Mucosa of stomach (tissue), 1 donor: ENCODE measurements around the gene IGFALS.

Source experiments
- H3K27me3 ChIP-seq: one replicate; pipeline ENCODE4 v1.7.0; 2013; ENCODE audit warnings: mild to moderate bottlenecking, low read length; ENCODE audit not compliant: control insufficient read depth, insufficient read depth
- H3K36me3 ChIP-seq: one replicate; pipeline ENCODE4 v1.7.0; 2013; ENCODE audit warnings: low read length; ENCODE audit not compliant: control insufficient read depth, insufficient read depth
- H3K4me1 ChIP-seq: one replicate; pipeline ENCODE4 v1.7.0; 2013; ENCODE audit warnings: mild to moderate bottlenecking, low read length; ENCODE audit not compliant: control insufficient read depth, insufficient read depth
- H3K4me3 ChIP-seq: one replicate; pipeline ENCODE4 v1.7.0; 2013; ENCODE audit warnings: low read length
- H3K9ac ChIP-seq: one replicate; pipeline ENCODE4 v1.7.0; 2013; ENCODE audit warnings: mild to moderate bottlenecking, low read length, moderate library complexity
- H3K9me3 ChIP-seq: one replicate; pipeline ENCODE4 v1.7.0; 2013; ENCODE audit warnings: mild to moderate bottlenecking, low read length, moderate library complexity; ENCODE audit not compliant: control insufficient read depth
- donor health status: Pancreatic carcinoma.

The IGFALS gene

DNA sequence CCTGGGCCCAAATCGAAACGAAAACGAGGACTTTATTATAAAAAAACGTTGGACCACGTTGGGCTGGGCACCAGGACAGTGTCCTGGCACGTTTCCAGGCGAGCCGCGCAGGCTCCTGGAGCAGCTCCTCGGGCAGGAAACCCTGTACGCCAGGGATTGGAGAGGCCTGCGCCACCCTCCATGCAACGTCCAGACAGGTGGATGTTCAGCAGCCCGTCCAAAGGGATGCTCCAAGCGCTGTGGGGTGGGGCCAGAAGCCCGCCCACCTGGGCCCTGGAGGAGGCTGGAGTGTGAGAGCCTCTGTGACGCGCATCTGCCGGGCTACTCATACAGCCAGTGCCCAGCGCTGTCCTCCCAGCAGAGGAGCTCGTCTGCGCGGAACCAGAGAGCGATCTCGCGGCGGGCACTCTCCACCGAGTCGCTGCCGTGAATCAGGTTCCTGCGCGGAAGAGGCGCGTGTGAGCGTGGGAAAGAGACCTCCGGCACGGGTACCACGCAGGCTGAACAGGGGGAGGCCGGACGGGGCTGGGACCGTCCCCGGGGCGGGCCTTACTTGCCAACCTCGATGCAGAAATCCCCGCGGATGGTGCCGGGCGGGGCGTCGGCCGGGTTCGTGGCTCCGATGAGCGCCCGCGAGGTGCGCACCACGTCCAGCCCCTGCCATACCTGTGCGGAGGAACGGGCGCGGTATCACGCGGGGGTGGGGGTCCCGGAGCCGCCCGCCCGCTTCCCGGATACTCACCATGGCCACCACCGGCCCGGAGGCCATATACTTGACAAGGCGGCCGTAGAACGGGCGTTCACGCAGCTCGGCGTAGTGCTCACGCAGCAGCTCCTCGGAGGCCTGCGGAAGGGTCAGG lies 22.9 kb downstream of the IGFALS start:
- Histone ChIP-seq H3K9me3 (no peaks in the 10 kb centered on the region), H3K4me3 (peak overlapping the region; percentile 31), H3K27me3 (no peaks in the 10 kb centered on the region), H3K9ac (peak overlapping the region; percentile 68), H3K4me1 (peaks cover 27% of the 10 kb centered on the region), H3K36me3 (no peaks in the 10 kb centered on the region)

DNA sequence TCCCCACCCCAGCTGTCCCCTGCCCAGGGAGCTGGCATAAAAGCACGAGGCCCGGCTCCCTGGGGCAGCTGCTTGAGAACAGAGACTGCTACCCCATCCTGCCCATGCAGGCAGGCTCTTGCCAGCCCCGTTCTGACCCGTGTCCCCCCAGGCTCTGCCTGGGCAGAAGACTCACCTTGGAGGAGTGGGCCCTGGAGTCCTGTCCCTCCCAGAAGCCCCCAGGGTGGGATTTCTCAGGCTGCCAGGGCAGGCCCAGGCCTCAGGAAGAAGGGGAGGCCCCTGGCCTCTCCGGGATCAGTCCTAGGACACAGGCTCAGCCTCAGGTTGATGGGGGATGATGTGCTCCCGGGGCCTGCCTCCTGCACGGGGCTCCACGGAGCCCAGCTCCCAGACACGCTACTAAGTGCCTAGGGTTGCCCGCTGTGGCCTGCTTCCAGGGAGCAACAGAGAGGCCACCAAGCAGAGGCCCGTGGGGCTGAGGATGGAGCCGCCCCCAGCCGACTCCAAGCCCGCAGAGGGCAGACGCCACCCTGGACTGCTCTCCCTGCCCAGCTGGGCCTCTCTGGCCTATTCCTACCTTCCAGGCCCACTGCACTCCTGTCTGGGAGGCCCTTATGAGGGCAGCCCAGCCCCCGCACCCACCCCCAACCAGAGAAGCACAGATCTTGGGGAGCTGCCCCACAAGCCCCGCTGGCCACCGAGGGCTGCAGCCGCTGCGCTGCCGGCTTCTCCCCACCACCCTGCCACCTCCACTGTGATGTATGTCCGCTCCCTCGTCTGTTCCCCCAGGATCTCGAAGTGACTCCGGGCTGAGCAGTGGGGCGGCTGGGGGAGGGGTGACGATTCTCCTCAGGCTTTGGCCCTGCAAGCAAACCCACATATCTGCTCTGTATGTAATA lies 23.9 kb downstream of the IGFALS start:
- Histone ChIP-seq H3K4me1 (peaks cover 26% of the 10 kb centered on the region), H3K27me3 (no peaks in the 10 kb centered on the region), H3K4me3 (no peak overlapping the region), H3K36me3 (no peaks in the 10 kb centered on the region), H3K9ac (no peak overlapping the region), H3K9me3 (no peaks in the 10 kb centered on the region)

DNA sequence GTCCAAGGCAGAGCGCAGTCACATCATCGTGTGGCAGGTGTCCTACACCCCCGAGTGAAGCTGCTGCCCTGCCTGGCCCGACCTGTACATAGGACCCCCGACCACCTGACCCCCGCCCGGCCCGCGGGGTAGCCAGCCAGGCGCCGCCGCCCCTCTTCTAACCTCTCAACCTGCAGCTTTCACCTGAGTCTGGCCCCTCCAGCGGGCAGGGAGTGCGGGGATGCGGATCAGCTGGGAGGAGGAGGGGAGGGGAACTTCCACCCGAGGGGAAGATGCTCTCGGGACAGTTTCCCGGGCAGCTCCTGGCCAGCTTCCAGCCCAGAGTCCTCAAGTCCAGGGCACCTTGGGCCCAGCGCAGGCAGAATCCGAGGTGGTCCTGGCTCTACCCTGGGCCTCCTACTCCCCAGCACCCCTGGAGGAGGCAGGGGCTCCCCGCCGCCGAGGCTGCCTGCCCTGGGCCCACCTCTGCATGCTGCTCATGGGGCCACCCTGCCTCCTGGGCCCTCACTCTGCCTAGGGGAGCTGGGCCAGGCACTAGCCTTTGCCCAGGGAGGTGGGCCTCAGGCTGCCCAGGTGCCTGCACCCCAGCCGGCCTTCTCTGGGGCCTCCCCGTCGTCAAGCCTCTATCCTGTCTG lies 24.6 kb downstream of the IGFALS start:
- Histone ChIP-seq H3K4me1 (peaks cover 18% of the 10 kb centered on the region), H3K4me3 (no peak overlapping the region), H3K27me3 (no peaks in the 10 kb centered on the region), H3K9me3 (no peaks in the 10 kb centered on the region), H3K9ac (no peak overlapping the region), H3K36me3 (no peaks in the 10 kb centered on the region)

DNA sequence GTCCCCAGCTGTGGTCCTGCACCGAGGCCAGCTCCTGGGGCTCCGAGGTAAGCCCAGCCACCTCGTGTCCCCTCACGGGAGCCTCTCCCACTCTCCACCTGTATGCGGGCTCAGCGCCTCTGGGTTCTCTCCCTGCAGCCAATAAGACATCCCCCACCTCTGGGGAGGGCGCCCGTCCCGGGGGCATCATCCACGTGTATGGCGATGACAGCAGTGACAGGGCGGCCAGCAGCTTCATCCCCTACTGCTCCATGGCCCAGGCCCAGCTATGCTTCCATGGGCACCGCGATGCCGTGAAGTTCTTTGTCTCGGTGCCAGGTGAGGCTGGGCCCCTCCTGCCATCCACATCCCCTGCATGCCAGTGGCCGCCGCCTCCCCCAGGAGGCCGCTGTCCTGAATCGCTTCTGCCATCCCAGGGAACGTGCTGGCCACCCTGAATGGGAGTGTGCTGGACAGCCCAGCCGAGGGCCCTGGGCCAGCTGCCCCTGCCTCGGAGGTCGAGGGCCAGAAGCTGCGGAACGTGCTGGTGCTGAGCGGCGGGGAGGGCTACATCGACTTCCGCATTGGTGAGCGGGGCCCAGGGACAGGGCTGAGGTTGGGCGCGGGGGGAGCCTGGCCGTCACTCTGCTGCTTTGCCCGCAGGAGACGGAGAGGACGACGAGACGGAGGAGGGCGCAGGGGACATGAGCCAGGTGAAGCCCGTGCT lies 25.3 kb downstream of the IGFALS start:
- no peaks in the 10 kb centered on the region for H3K27me3 ChIP-seq
- H3K4me3 ChIP-seq, result no peak overlapping the region
- peaks cover 16% of the 10 kb centered on the region for H3K4me1 ChIP-seq
- H3K36me3 ChIP-seq, result no peaks in the 10 kb centered on the region
- no peak overlapping the region for H3K9ac ChIP-seq
- no peaks in the 10 kb centered on the region for H3K9me3 ChIP-seq

DNA sequence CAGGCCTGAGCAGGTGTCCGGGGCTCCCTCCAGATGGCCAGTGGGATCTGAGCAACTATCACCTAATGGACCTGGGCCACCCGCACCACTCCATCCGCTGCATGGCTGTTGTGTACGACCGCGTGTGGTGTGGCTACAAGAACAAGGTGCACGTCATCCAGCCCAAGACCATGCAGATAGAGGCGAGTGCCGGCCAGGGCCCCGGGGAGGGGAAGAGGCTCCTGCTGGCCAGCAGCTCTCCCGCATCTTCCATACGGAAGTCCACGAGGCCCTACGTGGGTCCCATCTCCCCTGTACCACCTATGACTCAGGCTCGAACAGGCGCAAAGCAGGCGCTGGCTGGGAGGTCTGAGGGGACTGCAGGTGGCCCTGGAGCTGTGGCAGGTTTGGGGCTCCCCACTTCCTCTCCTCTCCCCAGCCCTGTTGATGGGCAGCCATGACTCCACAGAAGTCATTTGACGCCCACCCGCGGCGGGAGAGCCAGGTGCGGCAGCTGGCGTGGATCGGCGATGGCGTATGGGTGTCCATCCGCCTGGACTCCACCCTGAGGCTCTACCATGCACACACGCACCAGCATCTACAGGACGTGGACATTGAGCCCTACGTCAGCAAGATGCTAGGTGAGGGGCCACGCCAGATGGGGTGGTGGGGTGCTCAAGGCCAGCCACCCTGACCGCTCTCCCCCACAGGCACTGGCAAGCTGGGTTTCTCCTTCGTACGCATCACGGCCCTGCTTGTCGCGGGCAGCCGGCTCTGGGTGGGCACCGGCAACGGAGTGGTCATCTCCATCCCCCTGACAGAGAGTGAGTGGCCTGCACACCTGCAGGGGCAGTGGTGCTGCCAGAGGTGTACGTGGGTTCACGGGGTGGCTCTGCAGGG lies 26.1 kb downstream of the IGFALS start:
- no peaks in the 10 kb centered on the region for H3K36me3 ChIP-seq
- no peak overlapping the region for H3K4me3 ChIP-seq
- no peaks in the 10 kb centered on the region for H3K9me3 ChIP-seq
- H3K27me3 ChIP-seq, result no peaks in the 10 kb centered on the region
- H3K9ac ChIP-seq, result no peak overlapping the region
- peaks cover 16% of the 10 kb centered on the region for H3K4me1 ChIP-seq

DNA sequence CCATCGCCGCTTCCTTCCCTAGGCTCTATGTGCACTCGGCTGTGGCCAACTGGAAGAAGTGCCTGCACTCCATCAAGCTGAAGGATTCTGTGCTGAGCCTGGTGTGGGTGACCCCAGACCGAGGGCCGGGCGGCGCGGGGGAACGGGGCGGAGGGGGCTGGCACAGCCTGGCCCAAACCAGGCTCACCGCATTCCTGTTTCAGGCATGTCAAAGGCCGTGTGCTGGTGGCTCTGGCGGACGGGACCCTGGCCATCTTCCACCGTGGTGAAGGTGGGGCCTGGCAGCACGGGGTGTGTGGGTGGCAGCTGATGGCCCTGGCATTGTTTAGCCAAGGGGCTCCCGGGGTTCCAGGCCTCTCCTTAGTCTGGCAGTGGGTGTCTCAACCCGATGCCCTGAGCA lies 26.8 kb downstream of the IGFALS start:
- Histone ChIP-seq H3K9ac (no peak overlapping the region), H3K27me3 (no peaks in the 10 kb centered on the region), H3K4me1 (peaks cover 11% of the 10 kb centered on the region), H3K9me3 (no peaks in the 10 kb centered on the region), H3K4me3 (no peak overlapping the region), H3K36me3 (no peaks in the 10 kb centered on the region)

DNA sequence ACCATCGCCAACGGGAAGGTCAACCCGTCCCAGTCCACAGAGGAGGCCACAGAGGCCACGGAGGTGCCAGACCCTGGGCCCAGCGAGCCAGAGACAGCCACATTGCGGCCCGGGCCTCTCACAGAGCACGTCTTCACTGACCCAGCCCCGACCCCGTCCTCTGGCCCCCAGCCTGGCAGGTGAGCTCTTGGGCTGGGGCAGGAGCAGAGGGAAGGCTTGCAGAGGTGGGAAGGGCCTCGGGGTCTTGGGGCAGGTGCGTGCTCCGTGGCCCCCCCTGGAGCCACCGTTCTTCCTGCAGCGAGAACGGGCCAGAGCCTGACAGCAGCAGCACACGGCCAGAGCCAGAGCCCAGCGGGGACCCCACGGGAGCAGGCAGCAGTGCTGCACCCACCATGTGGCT lies 27.3 kb downstream of the IGFALS start:
- no peaks in the 10 kb centered on the region for H3K36me3 ChIP-seq
- H3K27me3 ChIP-seq, result no peaks in the 10 kb centered on the region
- H3K4me1 ChIP-seq, result peaks cover 11% of the 10 kb centered on the region
- no peak overlapping the region for H3K9ac ChIP-seq
- H3K4me3 ChIP-seq, result no peak overlapping the region
- H3K9me3 ChIP-seq, result no peaks in the 10 kb centered on the region

DNA sequence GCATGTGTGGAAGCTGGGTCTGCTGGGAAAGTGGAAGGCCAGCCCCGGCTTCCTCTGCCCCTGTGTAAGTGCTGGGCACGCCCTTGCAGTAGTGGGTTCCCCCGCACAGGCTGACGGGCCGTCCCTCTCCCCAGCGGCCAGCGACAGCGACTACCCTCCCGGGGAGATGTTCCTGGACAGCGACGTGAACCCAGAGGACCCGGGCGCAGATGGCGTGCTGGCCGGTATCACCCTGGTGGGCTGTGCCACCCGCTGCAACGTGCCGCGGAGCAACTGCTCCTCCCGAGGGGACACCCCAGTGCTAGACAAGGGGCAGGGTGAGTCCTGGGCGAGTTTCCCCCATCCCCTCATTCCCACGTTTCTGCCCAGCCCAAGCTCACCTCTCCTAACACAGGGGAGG lies 27.7 kb downstream of the IGFALS start:
- no peaks in the 10 kb centered on the region for H3K9me3 ChIP-seq
- H3K36me3 ChIP-seq, result no peaks in the 10 kb centered on the region
- peaks cover 11% of the 10 kb centered on the region for H3K4me1 ChIP-seq
- H3K4me3 ChIP-seq, result no peak overlapping the region
- no peaks in the 10 kb centered on the region for H3K27me3 ChIP-seq
- H3K9ac ChIP-seq, result no peak overlapping the region

DNA sequence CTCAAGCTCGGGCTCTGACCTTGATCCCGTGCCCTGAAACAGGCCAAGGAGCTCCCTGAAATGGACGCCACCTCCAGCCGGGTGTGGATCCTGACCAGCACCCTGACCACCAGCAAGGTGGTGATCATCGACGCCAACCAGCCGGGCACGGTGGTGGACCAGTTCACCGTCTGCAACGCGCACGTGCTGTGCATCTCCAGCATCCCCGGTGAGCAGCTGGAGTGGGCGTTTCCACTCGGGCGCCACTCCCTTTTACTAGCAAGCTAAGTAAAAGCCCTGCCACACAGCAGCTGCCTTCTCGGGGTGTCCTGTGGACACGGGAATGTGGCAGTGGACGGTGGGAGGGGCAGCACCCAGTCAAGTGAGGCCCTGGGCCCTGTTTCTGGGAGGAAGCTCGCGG lies 28.5 kb downstream of the IGFALS start:
- Histone ChIP-seq H3K36me3 (no peaks in the 10 kb centered on the region), H3K9ac (no peak overlapping the region), H3K4me3 (no peak overlapping the region), H3K4me1 (peaks cover 2% of the 10 kb centered on the region), H3K9me3 (no peaks in the 10 kb centered on the region), H3K27me3 (no peaks in the 10 kb centered on the region)

DNA sequence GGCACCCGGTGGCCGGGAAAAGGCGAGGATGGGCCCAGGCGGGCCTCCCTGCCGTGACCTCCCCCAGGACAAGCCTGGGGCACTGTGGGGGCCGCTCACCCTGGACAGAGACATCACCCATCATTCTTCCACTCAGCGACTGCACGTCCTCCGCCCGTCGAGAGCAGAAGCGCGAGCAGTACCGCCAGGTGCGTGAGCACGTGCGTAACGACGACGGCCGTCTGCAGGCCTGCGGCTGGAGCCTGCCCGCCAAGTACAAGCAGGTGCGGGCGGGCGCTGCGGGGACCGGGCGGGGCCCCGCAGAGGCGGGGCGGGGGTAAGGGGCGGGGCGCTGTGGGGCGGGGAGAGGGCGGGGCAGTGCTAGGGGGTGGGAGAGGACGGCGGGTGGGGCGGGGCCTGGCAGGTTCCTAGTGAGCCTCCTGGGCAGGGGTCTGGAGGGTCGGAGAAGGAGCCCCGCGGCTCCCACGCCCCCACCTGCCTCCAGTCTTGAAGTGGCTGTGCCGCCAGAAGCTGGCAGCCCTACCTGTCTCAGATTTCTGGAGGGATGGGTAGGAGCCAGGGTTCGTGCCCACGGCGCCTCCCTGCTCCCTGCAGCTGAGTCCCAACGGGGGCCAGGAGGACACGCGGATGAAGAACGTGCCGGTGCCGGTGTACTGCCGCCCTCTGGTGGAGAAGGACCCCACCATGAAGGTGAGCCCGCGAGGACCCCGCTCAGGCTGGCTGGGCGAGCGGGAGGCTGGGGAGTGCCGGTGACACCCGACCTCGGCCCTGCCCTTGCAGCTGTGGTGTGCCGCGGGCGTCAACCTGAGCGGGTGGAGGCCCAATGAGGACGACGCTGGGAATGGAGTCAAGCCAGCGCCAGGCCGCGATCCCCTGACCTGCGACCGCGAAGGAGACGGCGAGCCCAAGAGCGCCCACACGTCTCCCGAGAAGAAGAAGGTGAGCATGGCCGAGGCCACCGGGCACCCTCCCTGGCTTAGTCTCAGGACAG lies 29.7 kb downstream of the IGFALS start:
- H3K9me3 ChIP-seq, result no peaks in the 10 kb centered on the region
- H3K4me3 ChIP-seq, result no peak overlapping the region
- no peak overlapping the region for H3K9ac ChIP-seq
- H3K27me3 ChIP-seq, result no peaks in the 10 kb centered on the region
- no peaks in the 10 kb centered on the region for H3K36me3 ChIP-seq
- no peaks in the 10 kb centered on the region for H3K4me1 ChIP-seq
